Lung (tissue), 12 donors: ENCODE data around the gene BAIAP2. TPM values are rescaled to one million over a fixed set of nuclear protein-coding genes. Genes with fewer than 3 reads are reported as not detected.

Experiments used
- ATAC-seq: fragments of 200-7000 bp; cut with Tn5 transposase; one replicate; pipeline ENCODE4 v1.9.1; 2020; ENCODE audit warnings: moderate number of reproducible peaks; ENCODE audit not compliant: insufficient read depth, low FRiP score
- DNase-seq, 3 donors: peaks; one replicate each; pipeline ENCODE4 v3.0.0-alpha.2; 2013 to 2017
- H3K27ac ChIP-seq, 2 donors: one replicate each; pipeline ENCODE4 v1.5.1; 2013; ENCODE audit warnings: mild to moderate bottlenecking in 2 of 2, moderate library complexity in 2 of 2, control low read depth in 1 of 2, inconsistent platforms in 1 of 2, low read depth in 1 of 2, low read length in 1 of 2
- H3K27me3 ChIP-seq, 3 donors: one replicate each; pipeline ENCODE4 v1.5.1; 2013; ENCODE audit warnings: low read length in 2 of 3; ENCODE audit not compliant: control insufficient read depth in 3 of 3, insufficient read depth in 3 of 3
- H3K36me3 ChIP-seq, 4 donors: one replicate each; pipeline ENCODE4 v1.5.1; 2013; ENCODE audit warnings: low read length in 4 of 4, mild to moderate bottlenecking in 1 of 4, moderate library complexity in 1 of 4; ENCODE audit not compliant: control insufficient read depth in 4 of 4, insufficient read depth in 4 of 4
- H3K4me1 ChIP-seq, 5 donors: one replicate each; pipeline ENCODE4 v1.5.1; 2013; ENCODE audit warnings: low read length in 5 of 5, mild to moderate bottlenecking in 2 of 5, moderate library complexity in 1 of 5; ENCODE audit not compliant: control insufficient read depth in 5 of 5, insufficient read depth in 5 of 5
- H3K4me3 ChIP-seq: one replicate; pipeline ENCODE4 v1.5.1; 2013; ENCODE audit warnings: mild to moderate bottlenecking, control low read depth, moderate library complexity
- H3K9ac ChIP-seq, 2 donors: one replicate each; pipeline ENCODE4 v1.5.1; 2013; ENCODE audit warnings: low read length in 2 of 2, control low read depth in 1 of 2; ENCODE audit not compliant: insufficient read depth in 1 of 2
- H3K9me3 ChIP-seq, 4 donors: one replicate each; pipeline ENCODE4 v1.5.1; 2013; ENCODE audit warnings: low read length in 3 of 4, mild to moderate bottlenecking in 1 of 4, moderate library complexity in 1 of 4; ENCODE audit not compliant: control insufficient read depth in 4 of 4, insufficient read depth in 3 of 4
- WGBS, 2 donors: extraction: QIAGEN DNeasy Blood & Tissue Kit; methylation state at CpG; one replicate each; pipeline ENCODE4 v1.1.7; 2013; 5-methylcytosine and 5-hydroxymethylcytosine counted together
- polyA plus RNA-seq, 2 donors: library from polyadenylated mRNA; stranded (reverse); fragments of 200-250 nt; gene quantifications; one replicate each; pipeline ENCODE4 v1.2.1, GENCODE V29; 2013
- total RNA-seq, 2 donors: library from RNA; depleted of rRNA in 1 of 2; stranded (reverse); fragments of >200 nt in 1 of 2; gene quantifications; one replicate each; pipeline ENCODE4 v1.2.1, GENCODE V29; 2014 to 2021
- TF ChIP-seq, protein P1 (sequence below): IDR thresholded peaks from 2 replicates; pipeline ENCODE4 v1.5.1; 2012; ENCODE audit warnings: mild to moderate bottlenecking; ENCODE audit errors: control extremely low read depth, extremely low read depth
- donor health status: control.
- donor health status: control.
- donor health status: Bipolar disorder and iron deficiency.
- donor health status: healthy.
- donor health status: DM: yes; HTN: yes; CAD: no.

Gene BAIAP2
- total and polyA plus RNA-seq, 4 donors = 59.2 to 141 (median 77.7) TPM

DNA sequence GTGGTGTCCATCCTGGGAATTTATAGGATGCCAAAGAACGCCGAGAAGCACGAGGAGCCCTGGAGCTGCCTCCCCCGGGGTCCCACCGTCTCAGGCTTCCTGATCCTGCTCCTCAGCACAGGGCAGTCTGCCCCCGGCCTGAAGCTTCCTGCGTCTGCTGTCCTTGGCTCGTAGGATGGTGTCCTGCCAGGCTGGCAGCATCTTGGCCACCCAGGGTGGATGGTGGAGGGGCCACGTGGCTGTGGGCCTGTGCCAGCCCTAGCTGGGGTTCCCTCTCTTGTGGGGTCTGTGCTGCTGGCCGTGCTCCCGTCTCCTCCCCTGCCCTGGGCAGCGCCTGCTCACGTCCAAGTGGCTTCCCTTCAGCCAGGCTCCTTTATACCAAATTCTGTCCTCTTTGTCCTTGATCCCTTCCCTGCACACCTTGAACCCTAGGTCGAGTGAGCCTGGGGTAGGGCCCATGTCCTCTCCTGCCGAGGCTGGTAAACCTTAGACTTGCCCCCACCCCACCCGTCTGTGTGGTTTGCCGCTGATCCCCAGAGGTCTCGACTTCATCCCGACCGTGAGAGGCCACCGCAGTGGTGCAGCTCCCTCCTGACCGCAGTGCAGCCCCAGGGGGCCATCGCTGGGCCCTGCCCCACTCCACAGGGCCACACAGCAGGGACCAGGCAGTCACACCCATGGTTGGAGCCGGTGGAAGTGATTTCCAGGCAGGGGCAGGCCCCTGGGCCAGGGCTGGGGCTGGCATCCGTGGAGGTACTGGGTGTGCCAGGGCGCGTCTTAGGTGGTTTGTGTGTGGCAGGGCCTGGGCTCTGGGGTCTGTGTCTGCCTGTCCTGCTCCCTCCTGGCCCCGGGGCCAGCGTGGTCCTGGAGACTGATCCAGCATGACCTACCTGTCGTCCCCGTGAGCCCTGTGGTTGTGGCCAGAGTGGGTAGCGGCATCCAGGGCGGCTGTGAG is 46.5 kb downstream of the BAIAP2 start:
- H3K9me3 ChIP-seq = no peaks in the 10 kb centered on the region
- peaks cover 0 to 35% (median 23%) of the 10 kb centered on the region in 5 donors for H3K4me1 ChIP-seq
- no peak for DNase-seq
- peak overlapping the region in 1 of 2 donors; percentile 91 for H3K27ac ChIP-seq
- peaks cover 0 to 33% (median 0%) of the 10 kb centered on the region in 4 donors for H3K36me3 ChIP-seq
- no peak overlapping the region for H3K9ac ChIP-seq
- WGBS, 2 donors = 80 to 91% methylated on average over 31 to 33 of the region's 33 CpGs
- H3K4me3 ChIP-seq = no peak overlapping the region
- TF ChIP-seq, protein P1, sequence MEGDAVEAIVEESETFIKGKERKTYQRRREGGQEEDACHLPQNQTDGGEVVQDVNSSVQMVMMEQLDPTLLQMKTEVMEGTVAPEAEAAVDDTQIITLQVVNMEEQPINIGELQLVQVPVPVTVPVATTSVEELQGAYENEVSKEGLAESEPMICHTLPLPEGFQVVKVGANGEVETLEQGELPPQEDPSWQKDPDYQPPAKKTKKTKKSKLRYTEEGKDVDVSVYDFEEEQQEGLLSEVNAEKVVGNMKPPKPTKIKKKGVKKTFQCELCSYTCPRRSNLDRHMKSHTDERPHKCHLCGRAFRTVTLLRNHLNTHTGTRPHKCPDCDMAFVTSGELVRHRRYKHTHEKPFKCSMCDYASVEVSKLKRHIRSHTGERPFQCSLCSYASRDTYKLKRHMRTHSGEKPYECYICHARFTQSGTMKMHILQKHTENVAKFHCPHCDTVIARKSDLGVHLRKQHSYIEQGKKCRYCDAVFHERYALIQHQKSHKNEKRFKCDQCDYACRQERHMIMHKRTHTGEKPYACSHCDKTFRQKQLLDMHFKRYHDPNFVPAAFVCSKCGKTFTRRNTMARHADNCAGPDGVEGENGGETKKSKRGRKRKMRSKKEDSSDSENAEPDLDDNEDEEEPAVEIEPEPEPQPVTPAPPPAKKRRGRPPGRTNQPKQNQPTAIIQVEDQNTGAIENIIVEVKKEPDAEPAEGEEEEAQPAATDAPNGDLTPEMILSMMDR = no peak
- no peaks in the 10 kb centered on the region for H3K27me3 ChIP-seq
- no peak for ATAC-seq

DNA sequence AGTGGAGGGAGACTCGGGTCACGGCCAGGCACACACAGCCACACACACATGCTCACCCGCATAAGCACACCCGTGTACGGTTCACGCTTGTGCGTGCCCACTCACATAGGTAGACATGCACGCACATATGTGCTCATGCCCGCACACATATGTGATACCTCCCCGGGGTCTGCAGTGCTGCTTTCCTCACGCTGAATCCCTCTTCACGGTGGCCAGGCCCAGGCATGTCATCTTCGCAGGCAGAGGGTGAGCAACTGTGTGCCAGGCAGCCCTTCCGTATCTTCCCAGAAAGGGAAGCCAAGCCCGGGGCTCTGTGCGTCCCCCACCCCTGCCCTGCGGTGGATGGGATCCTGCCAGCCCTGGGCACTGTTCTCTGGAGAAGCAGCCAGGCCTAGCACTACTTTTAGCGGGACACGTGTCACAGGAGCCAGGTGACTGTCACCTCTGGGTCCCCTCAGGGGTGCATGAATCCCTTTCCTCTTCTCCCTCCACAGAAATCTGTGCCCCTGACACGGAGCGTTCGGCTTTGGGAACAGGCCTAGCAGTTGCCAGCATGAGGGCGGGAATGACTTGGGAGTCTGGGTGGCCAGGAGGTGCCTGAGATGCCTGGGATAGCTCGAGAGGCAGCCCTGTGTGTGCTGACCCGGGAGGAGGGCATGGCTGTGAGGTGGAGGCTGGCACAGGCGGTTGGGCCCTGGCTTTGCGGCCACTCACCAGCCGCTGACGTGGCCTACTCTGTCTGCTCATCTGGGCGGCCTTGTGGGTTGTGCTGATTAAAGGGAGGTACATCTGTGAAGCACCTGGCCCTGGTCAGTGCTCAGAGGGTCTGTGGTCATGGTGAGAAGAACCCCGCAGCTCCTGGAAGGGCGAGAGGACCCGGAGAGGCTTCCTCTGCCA is 47.5 kb downstream of the BAIAP2 start:
- Histone ChIP-seq H3K27ac (peak overlapping the region in 1 of 2 donors; percentile 91), H3K9ac (peak overlapping the region in 1 of 2 donors; percentile 11), H3K36me3 (peaks cover 0 to 37% (median 0%) of the 10 kb centered on the region in 4 donors), H3K9me3 (no peaks in the 10 kb centered on the region), H3K4me3 (no peak overlapping the region), H3K27me3 (no peaks in the 10 kb centered on the region), H3K4me1 (peaks cover 0 to 35% (median 23%) of the 10 kb centered on the region in 5 donors)
- WGBS, 2 donors = 68 to 86% methylated on average over 33 of the region's 33 CpGs
- ATAC-seq = peak; percentile 29
- TF ChIP-seq, protein P1 = no peak
- DNase-seq = no peak

DNA sequence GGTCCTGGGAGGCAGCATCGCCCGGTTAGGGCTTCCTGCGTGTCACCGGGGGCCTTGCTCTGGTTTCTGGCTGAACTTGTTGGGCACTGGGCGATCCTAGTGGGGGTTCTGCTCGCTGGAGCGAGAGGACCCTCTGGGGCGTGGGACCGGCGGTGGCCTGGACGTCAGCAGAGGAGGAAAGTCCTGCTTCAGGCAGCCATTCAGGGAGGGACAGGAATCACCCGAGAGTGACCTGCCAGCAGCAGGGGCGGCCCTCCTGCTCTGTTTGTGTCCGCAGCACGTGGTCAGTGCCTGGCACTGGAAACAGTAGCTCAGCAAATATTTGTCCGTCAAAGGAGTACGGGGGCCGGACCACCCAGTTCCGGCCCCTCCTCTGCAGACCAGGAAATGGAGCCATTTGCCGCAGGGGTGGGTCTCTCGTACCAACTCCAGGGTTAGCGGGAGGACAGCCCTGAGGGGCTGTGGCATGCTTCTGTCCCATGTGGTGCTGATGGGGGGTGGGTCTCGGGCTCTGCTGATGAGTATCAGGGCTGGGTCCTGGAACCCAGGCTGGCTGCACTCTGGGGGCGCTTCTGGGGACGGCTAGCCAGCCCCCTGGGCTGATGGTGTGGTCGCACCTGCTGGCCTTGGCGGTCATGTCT is 48.3 kb downstream of the BAIAP2 start:
- 46 to 67% methylated on average over 27 of the region's 27 CpGs for WGBS, 2 donors
- peak overlapping the region in 1 of 2 donors; percentile 91 for H3K27ac ChIP-seq
- no peaks in the 10 kb centered on the region for H3K9me3 ChIP-seq
- no peaks in the 10 kb centered on the region for H3K27me3 ChIP-seq
- peak; percentile 86 to 91 (median 87) for DNase-seq
- TF ChIP-seq, protein P1 = no peak
- H3K4me1 ChIP-seq = peaks cover 0 to 35% (median 23%) of the 10 kb centered on the region in 5 donors
- H3K36me3 ChIP-seq = peaks cover 0 to 43% (median 0%) of the 10 kb centered on the region in 4 donors
- ATAC-seq = peak; percentile 54
- no peak overlapping the region for H3K4me3 ChIP-seq
- no peak overlapping the region for H3K9ac ChIP-seq
